ENCODE measurements around the gene CTTN.

- TF ChIP-seq CTCF (IDR thresholded peaks at IDR 0.05), result no peak
- no peak for TF ChIP-seq POLR2A (IDR thresholded peaks at IDR 0.05)
Observed at GRCh38 chr11:70407121-70407520, 8.8 kb downstream of the CTTN start.
